SH-SY5Y (cell line): ENCODE results near the gene MRPL53.

ENCODE experiments used
- GATA2 ChIP-seq: IDR thresholded peaks from 2 replicates; pipeline ENCODE4 v1.6.1; 2011; ENCODE audit warnings: mild to moderate bottlenecking, low read depth, low read length
- GATA3 ChIP-seq: IDR thresholded peaks from 2 replicates; pipeline ENCODE4 v1.6.1; 2011; ENCODE audit warnings: low read depth, mild to moderate bottlenecking, low read length, moderate library complexity

- TF ChIP-seq GATA2 (no peak), GATA3 (no peak)
Measured at GRCh38 chr2:74505448-74506246, 33.2 kb upstream of the MRPL53 start.
